ENCODE measurements around the gene CLPTM1. TPM values are rescaled to one million over a fixed set of nuclear protein-coding genes. Genes with fewer than 3 reads are reported as not detected.
A peak's percentile ranks its signal among the peaks of the same experiment; 100 is the strongest.

The CLPTM1 gene
- total and polyA plus RNA-seq, 9 of the 15 experiments (the other 6 are each of a cell fraction or from before 2014, with no cell fraction given): 0.37 to 96.0 (median 27.5) TPM

GRCh38 chr19:44943801-44944249 lies 11.4 kb upstream of the CLPTM1 start (continued):
- TF ChIP-seq, protein P1, sequence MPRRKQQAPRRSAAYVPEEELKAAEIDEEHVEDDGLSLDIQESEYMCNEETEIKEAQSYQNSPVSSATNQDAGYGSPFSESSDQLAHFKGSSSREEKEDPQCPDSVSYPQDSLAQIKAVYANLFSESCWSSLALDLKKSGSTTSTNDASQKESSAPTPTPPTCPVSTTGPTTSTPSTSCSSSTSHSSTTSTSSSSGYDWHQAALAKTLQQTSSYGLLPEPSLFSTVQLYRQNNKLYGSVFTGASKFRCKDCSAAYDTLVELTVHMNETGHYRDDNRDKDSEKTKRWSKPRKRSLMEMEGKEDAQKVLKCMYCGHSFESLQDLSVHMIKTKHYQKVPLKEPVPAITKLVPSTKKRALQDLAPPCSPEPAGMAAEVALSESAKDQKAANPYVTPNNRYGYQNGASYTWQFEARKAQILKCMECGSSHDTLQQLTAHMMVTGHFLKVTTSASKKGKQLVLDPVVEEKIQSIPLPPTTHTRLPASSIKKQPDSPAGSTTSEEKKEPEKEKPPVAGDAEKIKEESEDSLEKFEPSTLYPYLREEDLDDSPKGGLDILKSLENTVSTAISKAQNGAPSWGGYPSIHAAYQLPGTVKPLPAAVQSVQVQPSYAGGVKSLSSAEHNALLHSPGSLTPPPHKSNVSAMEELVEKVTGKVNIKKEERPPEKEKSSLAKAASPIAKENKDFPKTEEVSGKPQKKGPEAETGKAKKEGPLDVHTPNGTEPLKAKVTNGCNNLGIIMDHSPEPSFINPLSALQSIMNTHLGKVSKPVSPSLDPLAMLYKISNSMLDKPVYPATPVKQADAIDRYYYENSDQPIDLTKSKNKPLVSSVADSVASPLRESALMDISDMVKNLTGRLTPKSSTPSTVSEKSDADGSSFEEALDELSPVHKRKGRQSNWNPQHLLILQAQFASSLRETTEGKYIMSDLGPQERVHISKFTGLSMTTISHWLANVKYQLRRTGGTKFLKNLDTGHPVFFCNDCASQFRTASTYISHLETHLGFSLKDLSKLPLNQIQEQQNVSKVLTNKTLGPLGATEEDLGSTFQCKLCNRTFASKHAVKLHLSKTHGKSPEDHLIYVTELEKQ (CRISPR knock-in tag; IDR thresholded peaks at IDR 0.05): no peak
- TF ChIP-seq TCF7 (IDR thresholded peaks at IDR 0.05; ENCODE audit: borderline replicate concordance) (no peak; the same call in 1 of the 2 replicates), SOX6 (IDR thresholded peaks at IDR 0.05) (peak; percentile 72), ZNF668 (CRISPR knock-in tag; IDR thresholded peaks at IDR 0.05) (peak; percentile 69; the same call in 1 of the 2 replicates), SP1 (CRISPR knock-in tag; IDR thresholded peaks at IDR 0.05) (no peak), FOXA3 (CRISPR knock-in tag; conservative IDR thresholded peaks at IDR 0.05 in 1 of 2, IDR thresholded peaks at IDR 0.05 in 1 of 2) (peak in 1 of 2 experiments; percentile 80; a peak in 1 of 4 replicates), ASH1L (IDR thresholded peaks at IDR 0.05; ENCODE audit: borderline replicate concordance, low read depth, partially characterized antibody) (no peak), FOXJ3 (CRISPR knock-in tag; IDR thresholded peaks at IDR 0.05) (no peak), ZFPM2 (CRISPR knock-in tag; IDR thresholded peaks at IDR 0.05) (no peak), WHSC1 (IDR thresholded peaks at IDR 0.05; ENCODE audit: low read length) (no peak), MYNN (IDR thresholded peaks at IDR 0.05) (no peak; the same call in 1 of the 2 replicates), MYNN (CRISPR knock-in tag; IDR thresholded peaks at IDR 0.05) (no peak), KDM5B (IDR thresholded peaks at IDR 0.05; ENCODE audit: insufficient replicate concordance, low read depth, low read length) (no peak), BCLAF1 (IDR thresholded peaks at IDR 0.05; ENCODE audit: borderline replicate concordance in 1 of 2, control insufficient read depth in 1 of 2, low read depth in 2 of 2, low read length in 1 of 2) (no peak), SMARCE1 (IDR thresholded peaks at IDR 0.05) (peak; percentile 76), BCL6 (CRISPR knock-in tag; IDR thresholded peaks at IDR 0.05) (no peak), KDM1A (IDR thresholded peaks at IDR 0.05) (no peak), EP400 (IDR thresholded peaks at IDR 0.05) (peak; percentile 81), E2F3 (CRISPR knock-in tag; IDR thresholded peaks at IDR 0.05) (no peak)

Data from K562 (cell line).